HuH-7 (cell line): ENCODE results near the gene USF1.

Source experiments
- DNase-seq: peaks from one replicate; pipeline ENCODE4 v3.0.0; 2011; ENCODE audit warnings: low spot score

USF1 gene

GRCh38 chr1:161045736-161046604 lies at the start of gene USF1:
Gene USF1, minus strand, starts transcription at chr1:161045977. Its CDS starts 2,702 bp downstream, at chr1:161043275.
- DNase-seq: peak; percentile 91

- no peak for DNase-seq
Observed at GRCh38 chr1:161095230-161095629, 49.5 kb upstream of the USF1 start.

GRCh38 chr1:161094481-161094880 lies 48.7 kb upstream of the USF1 start:
- DNase-seq: no peak

DNA sequence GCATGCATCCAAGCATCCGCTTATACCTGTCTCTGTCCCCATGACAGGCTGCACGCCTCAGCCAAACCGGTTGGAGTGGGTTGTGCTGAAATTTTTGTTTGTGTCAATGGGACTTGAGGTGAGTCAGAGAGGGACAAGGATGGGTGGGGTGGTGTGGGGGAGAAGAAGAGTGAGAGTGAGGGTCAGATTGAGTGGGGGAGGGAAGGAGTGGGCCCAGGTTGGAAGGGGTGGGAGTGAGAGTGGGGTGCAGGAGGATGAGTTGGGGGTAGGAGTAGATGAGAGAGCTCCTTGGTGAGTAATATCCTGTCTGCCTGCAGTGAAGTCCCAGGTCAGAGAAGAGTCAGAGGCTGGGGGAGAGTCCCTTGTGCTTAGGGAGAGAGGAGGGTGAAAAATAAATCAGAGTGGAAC lies 46.8 kb upstream of the USF1 start:
- no peak for DNase-seq

DNA sequence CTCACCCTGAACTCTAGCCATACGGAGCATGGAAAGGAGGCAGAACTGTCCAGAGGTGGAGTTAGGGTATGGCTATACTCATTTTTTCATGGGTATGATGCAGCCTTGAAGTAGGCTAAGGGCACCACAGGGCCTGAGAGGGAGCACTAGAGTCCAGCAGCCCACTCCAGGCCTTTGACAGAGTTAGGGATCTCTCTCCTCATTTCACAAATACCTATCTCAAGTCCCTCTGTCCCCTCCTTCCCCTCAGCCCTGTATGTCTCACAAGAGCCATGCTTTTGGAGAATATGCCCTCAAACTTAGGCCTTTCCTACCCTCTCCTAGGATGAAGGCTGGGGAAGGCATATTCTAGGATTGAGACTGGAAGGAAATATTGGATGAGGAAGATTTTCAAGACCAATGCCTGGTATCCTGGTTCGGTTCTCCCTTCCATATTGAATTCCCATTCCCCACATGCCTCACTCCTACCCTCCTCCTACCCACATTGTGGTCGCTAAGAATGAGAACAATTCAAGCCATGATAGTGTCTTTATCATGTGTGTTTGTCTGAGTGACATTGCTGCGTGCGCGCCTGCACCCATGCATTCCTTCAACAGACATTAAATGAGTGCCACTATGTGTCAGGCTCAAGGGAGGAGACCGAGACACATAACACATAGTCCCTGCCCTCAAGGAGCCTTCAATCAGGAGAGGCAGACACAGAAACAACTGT lies 46.2 kb upstream of the USF1 start:
- no peak for DNase-seq

GRCh38 chr1:161091093-161091492 lies 45.3 kb upstream of the USF1 start:
- DNase-seq: no peak

DNA sequence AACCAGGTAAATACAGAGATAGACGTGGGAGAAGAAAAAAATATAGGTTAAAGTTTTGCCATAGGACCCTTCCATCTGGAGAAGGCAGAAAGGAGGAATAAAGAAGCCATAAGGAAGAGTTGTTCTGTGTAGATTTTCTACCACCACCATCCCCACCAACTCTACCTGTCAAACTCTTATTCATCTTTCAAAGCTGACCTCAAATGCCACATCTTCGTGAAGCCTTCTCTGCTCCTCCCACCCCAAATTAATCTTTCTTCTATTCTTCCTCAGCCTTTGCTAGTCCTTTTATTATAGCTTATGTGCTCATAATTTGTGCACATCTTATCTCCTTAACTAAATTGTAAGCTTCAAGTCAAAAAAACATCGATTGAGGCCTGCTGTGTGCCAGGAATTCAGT lies 44.8 kb upstream of the USF1 start:
- DNase-seq: no peak

- no peak for DNase-seq
Observed at GRCh38 chr1:161089938-161090337, 44.2 kb upstream of the USF1 start.

GRCh38 chr1:161089251-161089924 lies 43.6 kb upstream of the USF1 start, which contains the start of gene NECTIN4:
Gene NECTIN4, minus strand, starts transcription at chr1:161089558. Its CDS starts 262 bp downstream, at chr1:161089296.
- no peak for DNase-seq

GRCh38 chr1:161088587-161089110 lies 42.9 kb upstream of the USF1 start:
- DNase-seq: no peak

GRCh38 chr1:161086457-161086856 lies 40.7 kb upstream of the USF1 start:
- DNase-seq: no peak

DNA sequence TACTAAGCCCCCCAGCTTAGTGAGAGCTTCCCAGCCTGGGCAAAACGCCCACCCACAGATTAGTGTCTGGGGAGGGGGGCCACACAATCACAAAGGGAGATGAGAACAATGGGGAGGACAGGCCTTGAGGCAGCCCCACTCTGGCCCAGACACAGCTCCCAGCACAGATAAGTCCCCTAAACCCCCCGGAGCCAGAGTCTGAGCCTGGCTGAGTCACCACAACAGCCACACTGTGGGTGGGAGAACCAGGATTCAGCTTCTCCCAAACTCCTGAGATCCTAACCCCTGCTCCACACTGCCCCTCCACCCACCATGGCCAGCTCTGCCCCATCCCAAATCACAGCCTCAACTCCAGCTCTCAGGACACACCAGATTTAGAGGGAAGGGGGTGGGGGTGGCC lies 39.4 kb upstream of the USF1 start:
- DNase-seq: no peak

- DNase-seq: no peak
Observed at GRCh38 chr1:161084597-161084988, 38.8 kb upstream of the USF1 start.

- no peak for DNase-seq
Observed at GRCh38 chr1:161083748-161084596, 38.2 kb upstream of the USF1 start.

DNA sequence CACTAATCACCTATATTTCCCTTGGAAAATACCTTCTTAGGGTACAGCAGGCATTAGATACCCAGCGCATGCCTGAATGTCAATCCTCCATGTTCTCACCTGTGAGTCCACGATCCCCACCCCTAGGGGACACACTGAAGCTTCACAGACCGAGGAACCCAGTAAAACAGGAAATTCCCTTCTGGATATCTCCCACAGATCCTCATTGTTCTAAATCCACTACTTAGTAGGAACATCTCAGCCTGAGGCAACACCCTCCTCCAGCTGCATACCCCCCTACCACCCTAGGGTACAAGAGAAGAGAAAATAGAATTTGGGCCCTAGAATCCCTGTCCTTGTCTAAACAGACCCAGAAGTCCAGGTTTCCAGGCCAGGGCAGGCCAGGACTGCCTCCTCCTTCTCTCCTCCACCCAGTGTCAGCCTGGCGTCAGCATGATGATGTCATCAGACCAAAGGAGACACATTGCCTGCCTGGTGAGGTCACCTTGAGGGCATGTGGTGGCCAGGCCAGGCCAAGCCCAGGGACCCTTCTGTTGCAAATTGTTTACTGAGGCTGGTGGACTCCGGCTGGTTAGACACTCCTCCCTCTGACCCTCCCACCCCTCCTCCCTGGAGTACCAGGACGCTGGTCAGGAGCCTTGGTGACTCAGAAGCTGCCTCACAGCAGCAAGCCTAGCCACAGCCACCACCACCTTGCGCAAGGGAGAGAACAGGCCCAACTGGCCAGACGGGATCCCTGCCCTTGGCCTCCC lies 37.4 kb upstream of the USF1 start:
- peak; percentile 45 for DNase-seq

DNA sequence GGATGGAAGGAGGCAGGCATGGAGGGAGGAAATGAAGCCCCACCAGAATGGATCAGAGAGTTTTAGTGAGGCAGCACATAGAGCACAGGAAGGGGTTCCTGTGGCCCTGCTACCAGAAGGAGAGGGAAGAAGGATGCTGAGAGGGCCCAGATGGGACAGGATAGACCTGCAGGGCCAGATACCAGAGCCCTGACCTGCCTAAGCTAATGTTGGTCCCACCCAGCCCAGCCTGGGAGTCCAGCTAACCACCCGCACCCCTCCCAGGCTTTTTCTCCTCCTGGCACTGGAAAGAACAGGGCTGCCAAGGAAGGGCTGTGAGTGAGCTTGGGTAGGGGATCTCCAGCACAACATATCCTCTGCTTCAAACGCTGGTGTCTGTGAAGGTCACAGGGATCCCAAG lies 36.7 kb upstream of the USF1 start:
- DNase-seq: no peak

- no peak for DNase-seq
Observed at GRCh38 chr1:161081519-161081918, 35.7 kb upstream of the USF1 start.

GRCh38 chr1:161080441-161081405 lies 34.9 kb upstream of the USF1 start:
- DNase-seq: no peak

GRCh38 chr1:161079436-161080110 lies 33.8 kb upstream of the USF1 start:
- no peak for DNase-seq
